Ovary (tissue), 3 donors: Measurements from ENCODE around the gene ANKIB1.

Experiments used
- POLR2A ChIP-seq: fragments of 450-650 bp; IDR thresholded peaks from one replicate; pipeline ENCODE4 v1.6.1; 2017; ENCODE audit warnings: antibody characterized with exemption, mild to moderate bottlenecking, moderate library complexity
- TF ChIP-seq, protein P1 (sequence below), 3 donors: fragments of 450-650 bp in 2 of 3; fragments of 200-600 bp in 1 of 3; IDR thresholded peaks; one replicate each; pipeline versions ENCODE4 v1.5.1 to v1.8.0; 2016 to 2022; ENCODE audit warnings: antibody characterized with exemption in 3 of 3, mild to moderate bottlenecking in 1 of 3
- donor health status: DM: no; HTN: no; CAD: no.

DNA sequence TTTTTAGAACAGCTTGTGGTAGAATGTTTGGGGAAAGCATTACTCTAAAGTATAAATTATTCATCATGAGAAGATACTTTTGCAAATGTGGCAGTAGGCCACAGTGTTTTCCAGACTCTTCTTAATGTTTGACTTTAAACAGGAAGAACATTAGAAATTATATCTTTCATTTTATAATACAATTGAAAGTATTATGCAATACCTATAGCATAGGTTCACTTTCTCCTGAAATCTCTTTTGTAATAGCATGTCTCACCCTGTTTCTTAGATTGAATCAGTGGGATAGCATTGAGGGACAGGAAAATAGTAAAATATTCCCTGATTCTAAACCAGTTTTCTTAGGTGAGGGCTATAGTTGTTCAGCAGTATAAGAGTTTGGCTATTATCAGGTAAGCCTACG, 23.1 kb downstream of the ANKIB1 start:
- TF ChIP-seq, protein P1, sequence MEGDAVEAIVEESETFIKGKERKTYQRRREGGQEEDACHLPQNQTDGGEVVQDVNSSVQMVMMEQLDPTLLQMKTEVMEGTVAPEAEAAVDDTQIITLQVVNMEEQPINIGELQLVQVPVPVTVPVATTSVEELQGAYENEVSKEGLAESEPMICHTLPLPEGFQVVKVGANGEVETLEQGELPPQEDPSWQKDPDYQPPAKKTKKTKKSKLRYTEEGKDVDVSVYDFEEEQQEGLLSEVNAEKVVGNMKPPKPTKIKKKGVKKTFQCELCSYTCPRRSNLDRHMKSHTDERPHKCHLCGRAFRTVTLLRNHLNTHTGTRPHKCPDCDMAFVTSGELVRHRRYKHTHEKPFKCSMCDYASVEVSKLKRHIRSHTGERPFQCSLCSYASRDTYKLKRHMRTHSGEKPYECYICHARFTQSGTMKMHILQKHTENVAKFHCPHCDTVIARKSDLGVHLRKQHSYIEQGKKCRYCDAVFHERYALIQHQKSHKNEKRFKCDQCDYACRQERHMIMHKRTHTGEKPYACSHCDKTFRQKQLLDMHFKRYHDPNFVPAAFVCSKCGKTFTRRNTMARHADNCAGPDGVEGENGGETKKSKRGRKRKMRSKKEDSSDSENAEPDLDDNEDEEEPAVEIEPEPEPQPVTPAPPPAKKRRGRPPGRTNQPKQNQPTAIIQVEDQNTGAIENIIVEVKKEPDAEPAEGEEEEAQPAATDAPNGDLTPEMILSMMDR (IDR thresholded peaks at IDR 0.05): no peak
- no peak for TF ChIP-seq POLR2A
